Body of pancreas (tissue), 4 donors: Measurements from ENCODE around the gene ACAA1.

Source experiments
- CTCF ChIP-seq, 7 experiments: fragments of 450-650 bp in 4 of 7; fragments of 200-600 bp in 3 of 7; sonication (generic) in 3 of 7; IDR thresholded peaks; one replicate each; pipeline ENCODE4 v1.5.1; 2016 to 2019; ENCODE audit warnings: antibody characterized with exemption in 7 of 7
- POLR2A ChIP-seq, 3 donors: fragments of 450-650 bp; IDR thresholded peaks; one replicate each; pipeline ENCODE4 v1.6.1; 2016; ENCODE audit warnings: antibody characterized with exemption in 3 of 3, mild to moderate bottlenecking in 2 of 3

- TF ChIP-seq POLR2A (IDR thresholded peaks at IDR 0.05) (no peak), CTCF (IDR thresholded peaks at IDR 0.05) (no peak)
Measured at GRCh38 chr3:38119821-38120692, 16.9 kb downstream of the ACAA1 start.
